Activated CD4-positive, alpha-beta T cell treated with anti-CD3 and anti-CD28 coated beads, Interleukin-2, amount 10 ng/mL, durations not matched to agents 7 days and 5 days (primary cell): ENCODE results near the gene STT3A. TPM values are rescaled to one million over a fixed set of nuclear protein-coding genes. Genes with fewer than 3 reads are reported as not detected.
"Not testable (repeated sequence)": the region's sequence is repeated elsewhere in the genome, so short reads cannot be mapped to it uniquely, and the experiment has no call there.

Experiments
- CTCF ChIA-PET: fragments of 350-600 bp; sonication (Branson Sonifier 250); formaldehyde crosslinking; loops from one replicate; lab custom pipeline; 2021; ENCODE audit warnings: antibody characterized with exemption; lab: Charles Lee
- POLR2A ChIA-PET: fragments of 350-600 bp; sonication (Branson Sonifier 250); formaldehyde crosslinking; loops from one replicate; lab custom pipeline; 2021; ENCODE audit warnings: antibody characterized with exemption; lab: Charles Lee
- DNase-seq: peaks from one replicate; pipeline ENCODE4 v3.0.0-alpha.2; 2020
- H3K27ac Mint-ChIP-seq: one replicate; pipeline ENCODE4 v1.8.0; 2021; ENCODE audit warnings: mild to moderate bottlenecking, moderate library complexity, mixed read lengths
- H3K27me3 Mint-ChIP-seq: one replicate; pipeline ENCODE4 v1.8.0; 2021; ENCODE audit warnings: mixed read lengths
- H3K36me3 Mint-ChIP-seq: one replicate; pipeline ENCODE4 v1.8.0; 2021; ENCODE audit warnings: low read depth, mixed read lengths
- H3K4me1 Mint-ChIP-seq: one replicate; pipeline ENCODE4 v1.8.0; 2021; ENCODE audit warnings: mixed read lengths
- H3K4me3 Mint-ChIP-seq: one replicate; pipeline ENCODE4 v1.8.0; 2021; ENCODE audit warnings: mild to moderate bottlenecking, moderate library complexity, mixed read lengths
- H3K9me3 Mint-ChIP-seq: one replicate; pipeline ENCODE4 v1.8.0; 2021; ENCODE audit warnings: mixed read lengths
- total RNA-seq, 2 experiments: library from RNA; stranded (reverse); gene quantifications; one replicate each; pipeline ENCODE4 v1.2.3, GENCODE V29; 2021

STT3A gene
- total RNA-seq, 2 experiments from 2014 or later, result 105 to 127 TPM

DNA sequence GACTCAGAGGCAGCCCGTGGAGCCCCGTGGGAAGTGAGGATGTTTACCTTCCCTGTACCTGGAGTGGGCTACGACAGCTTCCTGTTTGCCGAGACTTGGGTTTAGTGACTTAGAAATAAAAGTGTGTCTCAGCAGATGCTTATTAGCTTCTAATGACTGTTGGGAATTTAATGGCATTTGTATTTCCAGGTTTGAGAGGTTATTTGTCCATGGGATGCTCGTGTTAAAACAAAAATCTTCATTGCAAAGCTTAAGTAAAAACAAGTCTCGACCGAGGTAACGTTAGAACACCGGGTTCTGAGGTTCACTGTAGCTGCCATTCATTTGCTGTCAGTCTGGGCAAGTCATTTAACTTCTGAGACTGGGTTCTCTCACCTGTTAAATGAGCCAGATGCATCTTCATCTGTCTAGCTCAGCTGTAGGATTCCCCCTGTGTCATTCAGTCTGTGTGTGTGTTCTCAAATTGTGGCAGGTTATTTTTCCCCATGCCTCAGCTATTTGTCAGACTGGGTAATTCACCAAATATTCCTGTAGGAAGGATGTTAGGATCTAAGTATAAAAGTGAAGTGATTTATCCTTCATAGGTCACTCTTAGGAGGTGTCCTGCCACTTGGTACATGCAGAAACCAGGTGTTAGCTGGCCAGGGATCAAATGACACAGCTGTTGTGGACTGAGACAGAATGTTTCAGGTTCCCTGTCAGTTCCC, 22.6 kb upstream of the STT3A start:
- DNase-seq, result no peak
- Mint-ChIP-seq H3K27ac (peak overlapping the region; percentile 93), H3K4me3 (peak overlapping the region; percentile 91), H3K4me1 (peaks cover 26% of the 10 kb centered on the region), H3K36me3 (peaks cover 17% of the 10 kb centered on the region), H3K27me3 (no peaks in the 10 kb centered on the region), H3K9me3 (no peaks in the 10 kb centered on the region)
- ChIA-PET POLR2A (interaction anchor here (1.4 kb wide), 1 partner anchor 317 kb away, joined by 9 read pairs; the partner anchor contains the start of gene HYLS1), CTCF (interaction anchor here (0.7 to 3.0 kb wide), 14 partner anchors 8 to 318 kb away, joined by 3 to 20 read pairs (median 4); partner anchors contain the start of genes CHEK1, HYLS1 and STT3A)

DNA sequence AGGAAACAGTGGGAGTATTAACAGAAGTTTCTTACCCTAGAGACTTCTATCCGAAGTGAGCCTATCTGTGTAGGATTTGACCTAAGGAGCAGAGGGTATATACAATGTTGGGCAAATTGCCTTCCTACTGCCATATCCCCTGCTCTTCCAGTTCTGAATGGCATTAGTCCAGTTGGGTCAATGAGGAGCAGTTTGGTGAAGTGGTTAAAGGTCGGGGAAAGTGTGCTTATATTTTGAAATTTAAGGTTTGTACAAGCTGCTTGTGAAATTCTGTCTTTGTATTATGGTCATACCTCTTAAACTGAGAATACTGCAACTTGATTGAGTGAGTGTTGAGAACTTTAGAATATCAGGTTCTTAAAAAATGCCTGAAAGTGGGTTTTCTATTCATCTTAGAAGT, 21.7 kb upstream of the STT3A start:
- ChIA-PET POLR2A (no interaction called here), CTCF (interaction anchor here (1.3 to 3.0 kb wide), 4 partner anchors 9 to 22 kb away, joined by 3 to 20 read pairs (median 10); partner anchors contain the start of gene STT3A)
- peaks cover 26% of the 10 kb centered on the region for H3K4me1 Mint-ChIP-seq
- H3K9me3 Mint-ChIP-seq, result no peaks in the 10 kb centered on the region
- DNase-seq, result no peak
- peak overlapping the region; percentile 11 for H3K27ac Mint-ChIP-seq
- H3K4me3 Mint-ChIP-seq, result peak overlapping the region; percentile 91
- H3K36me3 Mint-ChIP-seq, result peaks cover 22% of the 10 kb centered on the region
- no peaks in the 10 kb centered on the region for H3K27me3 Mint-ChIP-seq

DNA sequence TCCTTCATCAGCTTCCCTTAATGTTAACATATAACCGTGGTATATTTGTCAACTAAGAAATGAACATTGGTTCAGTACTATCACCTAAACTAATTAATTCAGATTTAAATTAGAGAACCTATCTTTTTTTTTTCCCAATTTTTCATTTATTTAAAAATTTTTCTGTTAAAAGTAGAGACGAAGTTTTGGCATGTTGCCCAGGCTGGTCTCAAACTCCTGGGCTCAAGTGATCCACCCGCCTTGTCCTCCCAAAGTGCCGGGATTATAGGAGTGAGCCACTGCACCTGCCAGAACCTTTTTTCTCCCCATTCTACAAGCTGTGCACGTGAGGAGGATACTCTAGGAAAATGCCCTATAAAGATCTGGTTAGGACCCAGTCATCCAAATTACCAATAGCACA, 19.7 kb upstream of the STT3A start:
- H3K36me3 Mint-ChIP-seq, result peaks cover 32% of the 10 kb centered on the region
- H3K9me3 Mint-ChIP-seq, result no peaks in the 10 kb centered on the region
- POLR2A ChIA-PET, result no interaction called here
- no peaks in the 10 kb centered on the region for H3K27me3 Mint-ChIP-seq
- no peak for DNase-seq
- H3K27ac Mint-ChIP-seq, result no peak overlapping the region
- CTCF ChIA-PET, result no interaction called here
- H3K4me3 Mint-ChIP-seq, result no peak overlapping the region
- peaks cover 21% of the 10 kb centered on the region for H3K4me1 Mint-ChIP-seq

DNA sequence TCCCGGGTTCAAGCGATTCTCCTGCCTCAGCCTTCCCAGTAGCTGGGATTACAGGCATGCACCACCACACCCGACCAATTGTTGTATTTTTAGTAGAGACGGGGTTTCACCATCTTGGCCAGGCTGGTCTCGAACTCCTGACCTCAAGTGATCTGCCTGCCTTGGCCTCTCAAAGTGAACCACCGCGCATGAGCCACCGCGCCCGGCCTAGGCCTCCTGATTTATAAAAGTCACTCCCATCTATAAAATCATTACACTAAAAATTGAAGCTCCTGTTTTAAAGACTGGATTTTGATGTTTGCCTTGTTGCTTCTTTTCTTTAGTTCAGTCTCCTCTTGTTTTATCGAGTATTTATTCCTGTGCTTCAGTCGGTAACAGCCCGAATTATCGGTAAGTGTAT, 15.5 kb upstream of the STT3A start:
- DNase-seq, H3K4me1 Mint-ChIP-seq, H3K27me3 Mint-ChIP-seq, H3K27ac Mint-ChIP-seq, H3K9me3 Mint-ChIP-seq, POLR2A ChIA-PET, H3K4me3 Mint-ChIP-seq: not testable (repeated sequence)
- peaks cover 43% of the 10 kb centered on the region for H3K36me3 Mint-ChIP-seq
- CTCF ChIA-PET, result interaction anchor here (0.8 kb wide), 1 partner anchor 10 kb away, joined by 3 read pairs; no protein-coding TSS in a partner anchor

DNA sequence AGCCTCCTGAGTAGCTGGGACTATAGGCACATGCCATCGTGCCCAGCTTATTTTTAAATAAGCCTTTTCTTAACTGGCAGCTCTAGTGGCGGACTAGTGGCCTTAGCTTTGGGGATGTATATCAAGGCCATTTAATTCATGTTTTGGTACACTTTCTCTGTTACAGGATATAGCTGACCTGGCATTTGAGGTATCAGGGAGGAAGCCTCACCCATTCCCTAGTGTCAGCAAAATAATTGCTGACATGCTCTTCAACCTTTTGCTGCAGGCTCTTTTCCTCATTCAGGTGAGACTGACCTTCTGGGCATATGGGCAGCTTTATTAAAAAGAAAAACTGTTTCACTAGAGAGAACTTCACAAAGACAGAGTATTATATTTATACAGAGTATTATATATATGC, 13.9 kb upstream of the STT3A start:
- Mint-ChIP-seq H3K9me3 (no peaks in the 10 kb centered on the region), H3K27me3 (no peaks in the 10 kb centered on the region), H3K4me3 (no peak overlapping the region), H3K36me3 (peaks cover 48% of the 10 kb centered on the region), H3K4me1 (no peaks in the 10 kb centered on the region), H3K27ac (no peak overlapping the region)
- DNase-seq, result no peak
- CTCF ChIA-PET, result interaction anchor here (0.6 to 0.8 kb wide), 2 partner anchors 9 kb away, joined by 3 to 5 read pairs; partner anchors contain the start of gene EI24
- POLR2A ChIA-PET, result no interaction called here

DNA sequence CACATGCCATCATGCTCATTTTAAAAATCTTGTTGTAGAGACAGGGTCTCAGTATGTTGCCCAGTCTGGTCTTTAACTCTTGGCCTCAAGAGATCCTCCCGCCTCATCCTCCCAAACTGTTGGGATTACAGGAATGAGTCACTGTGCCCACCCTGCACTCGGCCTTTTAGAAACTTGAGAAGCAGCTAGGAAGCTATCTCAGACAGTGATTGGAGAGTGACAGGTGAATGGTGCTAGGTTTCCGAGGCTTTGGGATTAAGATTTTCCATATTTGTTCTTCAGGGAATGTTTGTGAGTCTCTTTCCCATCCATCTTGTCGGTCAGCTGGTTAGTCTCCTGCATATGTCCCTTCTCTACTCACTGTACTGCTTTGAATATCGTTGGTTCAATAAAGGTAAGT, 12.8 kb upstream of the STT3A start:
- Mint-ChIP-seq H3K27ac (no peak overlapping the region), H3K9me3 (no peaks in the 10 kb centered on the region), H3K4me3 (no peak overlapping the region), H3K4me1 (no peaks in the 10 kb centered on the region), H3K27me3 (no peaks in the 10 kb centered on the region), H3K36me3 (peaks cover 47% of the 10 kb centered on the region)
- DNase-seq, result no peak
- ChIA-PET POLR2A (no interaction called here), CTCF (interaction anchor here (0.8 to 1.6 kb wide), 2 partner anchors 10 to 11 kb away, joined by 4 to 5 read pairs; no protein-coding TSS in a partner anchor)

DNA sequence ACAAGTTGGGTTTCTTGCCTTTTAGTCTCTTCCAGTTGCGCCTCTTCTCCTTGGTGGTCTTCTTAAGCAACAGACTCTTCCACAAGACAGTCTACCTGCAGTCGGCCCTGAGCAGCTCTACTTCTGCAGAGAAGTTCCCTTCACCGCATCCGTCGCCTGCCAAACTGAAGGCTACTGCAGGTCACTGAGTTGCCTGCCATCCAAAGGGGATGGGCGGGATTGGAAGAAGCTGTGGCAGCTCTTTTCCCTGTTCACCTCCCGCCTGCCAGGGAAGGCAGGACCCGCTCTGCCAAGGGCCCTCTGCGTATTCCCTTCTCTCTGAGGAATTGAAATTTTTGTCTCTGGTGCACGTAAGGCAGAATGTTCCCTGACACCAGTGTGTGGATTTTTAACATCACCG, 9.2 kb upstream of the STT3A start:
- ChIA-PET CTCF (interaction anchor here (0.6 to 4.0 kb wide), 2 partner anchors 13 to 180 kb away, joined by 3 to 20 read pairs; partner anchors contain the start of gene EI24), POLR2A (no interaction called here)
- H3K9me3 Mint-ChIP-seq, result no peaks in the 10 kb centered on the region

DNA sequence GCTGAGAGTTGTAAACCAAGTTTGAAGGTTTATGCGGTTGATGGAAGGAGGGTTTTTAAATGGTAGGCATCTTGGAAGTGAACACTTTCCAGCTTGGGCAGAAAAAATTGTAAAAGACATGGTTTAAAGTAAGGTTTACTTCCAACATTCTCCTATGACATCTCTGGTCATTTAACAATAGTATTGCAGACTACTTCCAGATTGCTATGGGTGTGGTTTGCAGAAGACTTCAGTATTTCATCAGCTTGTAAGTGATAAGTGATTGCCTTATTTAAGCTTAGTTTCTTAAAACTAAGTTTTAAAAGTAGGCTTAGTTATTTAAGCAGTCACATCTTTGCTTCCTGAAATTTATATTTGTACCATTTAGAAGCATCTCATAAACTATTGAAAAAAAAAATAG, 7.2 kb upstream of the STT3A start:
- Mint-ChIP-seq H3K27ac (peak overlapping the region; percentile 46), H3K4me1 (peaks cover 7% of the 10 kb centered on the region), H3K9me3 (no peaks in the 10 kb centered on the region), H3K4me3 (no peak overlapping the region), H3K36me3 (peaks cover 21% of the 10 kb centered on the region), H3K27me3 (no peaks in the 10 kb centered on the region)
- ChIA-PET POLR2A (no interaction called here), CTCF (interaction anchor here (0.7 kb wide), 1 partner anchor 17 kb away, joined by 3 read pairs; no protein-coding TSS in a partner anchor)
- no peak for DNase-seq

More for the DNA sequence above, 9.2 kb upstream of the STT3A start:
- Mint-ChIP-seq H3K27ac (no peak overlapping the region), H3K4me3 (no peak overlapping the region), H3K27me3 (no peaks in the 10 kb centered on the region), H3K4me1 (peaks cover 3% of the 10 kb centered on the region), H3K36me3 (peaks cover 28% of the 10 kb centered on the region)
- DNase-seq, result no peak

DNA sequence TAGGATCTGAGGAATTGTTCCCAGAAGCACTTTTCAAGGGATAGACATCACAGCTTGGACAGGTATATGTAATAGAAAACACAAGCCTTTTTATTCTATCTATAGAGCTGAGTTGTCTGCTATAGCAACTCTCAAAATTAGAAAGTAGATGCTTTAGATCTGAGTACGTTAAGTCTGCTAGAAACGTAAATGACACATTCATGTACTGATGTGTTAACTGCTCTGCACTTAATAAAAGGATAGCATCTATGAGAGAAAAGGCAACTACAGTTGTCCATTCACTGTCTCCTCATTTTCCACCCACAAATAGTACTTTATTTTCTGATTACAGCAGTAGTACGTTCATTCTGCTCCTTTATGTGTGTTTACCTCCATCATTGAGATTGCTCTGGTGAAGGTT, 6.0 kb upstream of the STT3A start:
- Mint-ChIP-seq H3K36me3 (peaks cover 17% of the 10 kb centered on the region), H3K4me1 (peaks cover 11% of the 10 kb centered on the region), H3K9me3 (no peaks in the 10 kb centered on the region), H3K27ac (no peak overlapping the region), H3K27me3 (no peaks in the 10 kb centered on the region), H3K4me3 (no peak overlapping the region)
- CTCF ChIA-PET, result no interaction called here
- no peak for DNase-seq
- POLR2A ChIA-PET, result interaction anchor here (0.6 kb wide), 1 partner anchor 12 kb away, joined by 3 read pairs; no protein-coding TSS in a partner anchor

DNA sequence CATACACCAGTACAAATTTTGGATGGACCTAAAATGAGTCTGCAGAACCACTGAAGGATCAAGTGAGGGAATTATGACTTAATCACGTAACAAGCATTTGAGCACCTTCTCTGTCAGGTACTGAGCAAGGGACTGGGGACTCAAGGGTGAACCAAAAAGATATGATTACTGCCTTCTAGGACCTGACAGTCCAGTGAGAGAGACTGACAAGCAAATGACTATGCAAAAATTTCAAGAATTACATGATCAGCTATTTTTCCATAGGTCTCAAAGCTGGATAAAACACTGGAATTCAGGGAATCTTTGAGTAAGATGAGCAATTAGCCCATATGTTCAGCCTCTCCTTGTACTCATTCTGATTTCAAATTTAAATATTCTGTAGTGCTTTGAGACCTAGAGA, 5.2 kb upstream of the STT3A start:
- H3K27ac Mint-ChIP-seq, result no peak overlapping the region
- no peaks in the 10 kb centered on the region for H3K27me3 Mint-ChIP-seq
- ChIA-PET CTCF (interaction anchor here (1.1 to 1.2 kb wide), 2 partner anchors 9 to 10 kb away, joined by 3 to 5 read pairs; no protein-coding TSS in a partner anchor), POLR2A (no interaction called here)
- H3K4me1 Mint-ChIP-seq, result peaks cover 12% of the 10 kb centered on the region
- H3K36me3 Mint-ChIP-seq, result peaks cover 17% of the 10 kb centered on the region
- DNase-seq, result no peak
- no peak overlapping the region for H3K4me3 Mint-ChIP-seq
- no peaks in the 10 kb centered on the region for H3K9me3 Mint-ChIP-seq

DNA sequence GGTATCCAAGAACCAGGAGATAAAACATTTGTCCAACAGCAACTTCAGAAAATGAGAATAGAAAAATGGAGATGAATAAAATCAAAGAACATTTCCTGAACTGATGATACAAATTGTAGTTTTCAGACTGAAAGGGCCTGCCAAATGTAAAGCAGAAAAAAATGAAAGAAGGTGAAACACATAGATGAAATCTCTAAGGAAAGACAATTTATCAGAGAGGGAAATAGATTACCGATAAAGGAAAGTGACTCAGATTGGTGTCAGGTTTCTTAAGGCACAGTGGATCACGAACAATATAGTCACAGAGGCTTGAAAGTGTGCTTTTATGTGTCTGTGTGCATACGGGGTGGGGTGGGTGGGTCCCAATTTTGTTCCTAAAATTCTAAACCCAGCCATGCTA, 4.1 kb upstream of the STT3A start:
- peaks cover 11% of the 10 kb centered on the region for H3K36me3 Mint-ChIP-seq
- POLR2A ChIA-PET, result no interaction called here
- H3K9me3 Mint-ChIP-seq, result no peaks in the 10 kb centered on the region
- no peak overlapping the region for H3K4me3 Mint-ChIP-seq
- H3K27me3 Mint-ChIP-seq, result no peaks in the 10 kb centered on the region
- DNase-seq, result no peak
- peaks cover 13% of the 10 kb centered on the region for H3K4me1 Mint-ChIP-seq
- CTCF ChIA-PET, result no interaction called here
- no peak overlapping the region for H3K27ac Mint-ChIP-seq

DNA sequence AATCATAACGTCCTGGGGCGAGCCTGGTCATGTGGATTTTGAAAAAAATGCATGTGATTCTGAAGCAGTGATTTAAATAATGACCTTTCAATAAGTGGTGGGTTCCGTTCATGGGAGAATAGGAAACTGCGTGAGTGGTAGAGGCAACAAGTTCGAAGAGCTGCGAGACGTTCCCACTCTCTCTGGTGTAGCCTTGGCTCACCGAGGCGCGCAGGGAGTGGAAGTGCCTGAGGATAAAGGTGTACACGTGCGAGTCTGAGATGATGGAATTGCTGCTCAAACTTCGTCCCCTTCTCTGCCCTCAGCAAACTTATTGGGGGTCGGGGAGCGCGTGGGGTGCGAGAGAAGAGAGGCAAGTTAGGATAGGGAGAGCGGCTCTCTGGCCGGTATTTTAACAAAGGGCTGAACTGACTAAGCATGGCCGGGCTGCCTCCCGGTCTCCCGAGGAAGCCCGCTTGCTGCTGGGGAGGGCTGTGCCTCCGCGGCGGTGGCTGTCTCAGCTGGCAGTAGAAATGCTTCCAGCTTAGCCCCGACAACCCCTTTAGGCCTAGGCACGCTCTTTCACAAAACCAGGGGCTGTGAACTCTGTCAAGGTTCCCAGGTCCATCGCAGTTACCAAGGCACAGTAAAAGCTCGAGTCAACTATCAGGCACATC, 875 bp upstream of the STT3A start:
- POLR2A ChIA-PET, result interaction anchor here (1.0 kb wide), 1 partner anchor 295 kb away, joined by 3 read pairs; the partner anchor contains the start of gene HYLS1
- peak overlapping the region; percentile 91 for H3K4me3 Mint-ChIP-seq
- peak overlapping the region; percentile 95 for H3K27ac Mint-ChIP-seq
- peak; percentile 39 for DNase-seq
- H3K36me3 Mint-ChIP-seq, result peaks cover 20% of the 10 kb centered on the region
- peaks cover 41% of the 10 kb centered on the region for H3K4me1 Mint-ChIP-seq
- no peaks in the 10 kb centered on the region for H3K9me3 Mint-ChIP-seq
- no peaks in the 10 kb centered on the region for H3K27me3 Mint-ChIP-seq
- CTCF ChIA-PET, result interaction anchor here (0.6 to 2.9 kb wide), 6 partner anchors 10 to 30 kb away, joined by 3 to 12 read pairs (median 4); partner anchors contain the start of gene EI24
